Activated CD4-positive, alpha-beta T cell treated with anti-CD3 and anti-CD28 coated beads, Interleukin-10, Interleukin-2, amounts not matched to agents 100 ng/mL and 50 ng/mL, durations not matched to agents 16 hours and 8 hours (primary cell): ENCODE results near the gene GPX8.

Experiments used
- DNase-seq: peaks from one replicate; pipeline ENCODE4 v3.0.0-alpha.2; 2020

Gene GPX8

GRCh38 chr5:55159763-55160492 lies at the start of gene GPX8:
Gene GPX8 (plus strand): TSS chr5:55160171. CDS start chr5:55160193, 22 bp downstream.
- DNase-seq, result peak; percentile 61

- no peak for DNase-seq
Measured at GRCh38 chr5:55110217-55110616, 49.8 kb upstream of the GPX8 start.

DNA sequence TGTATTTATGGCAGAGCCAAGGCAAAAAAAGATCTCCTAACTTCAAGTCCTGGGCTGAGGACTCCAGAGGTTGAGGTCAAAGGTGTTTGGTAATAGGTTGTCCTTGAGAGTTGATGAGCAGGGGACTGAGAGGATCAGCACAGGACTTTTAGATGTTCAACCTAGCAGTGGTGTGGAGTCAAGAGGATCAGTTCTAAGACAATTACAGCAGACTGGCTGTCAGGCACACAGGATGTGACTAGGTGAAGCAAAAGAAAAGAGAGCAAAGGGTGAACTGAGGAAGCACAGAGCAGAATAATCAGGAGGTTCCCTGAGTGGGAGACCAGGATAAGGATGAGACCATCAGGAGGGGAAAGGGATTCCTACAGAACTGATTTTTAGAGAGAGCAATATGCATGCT lies 46.6 kb upstream of the GPX8 start:
- no peak for DNase-seq

GRCh38 chr5:55114061-55114460 lies 45.9 kb upstream of the GPX8 start:
- DNase-seq, result no peak

DNA sequence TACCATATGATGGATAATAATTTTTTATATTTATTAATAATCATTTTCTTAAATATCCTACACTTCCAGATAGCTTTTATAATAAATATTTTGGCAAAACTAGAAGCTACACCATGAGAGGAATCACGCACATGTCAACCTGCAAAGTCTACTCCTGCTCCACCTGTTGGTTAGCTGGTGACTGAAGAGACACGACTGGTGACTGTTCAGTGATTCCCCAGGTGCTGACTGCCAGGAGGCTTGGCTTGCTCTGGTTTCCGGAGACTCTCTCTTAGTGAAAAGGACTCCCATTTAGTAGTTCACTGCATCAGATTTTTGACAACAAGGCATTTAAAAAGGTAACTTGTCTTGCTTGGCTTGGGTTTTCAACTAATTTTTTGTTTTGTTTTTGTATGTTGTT lies 36.6 kb upstream of the GPX8 start:
- DNase-seq, result no peak

DNA sequence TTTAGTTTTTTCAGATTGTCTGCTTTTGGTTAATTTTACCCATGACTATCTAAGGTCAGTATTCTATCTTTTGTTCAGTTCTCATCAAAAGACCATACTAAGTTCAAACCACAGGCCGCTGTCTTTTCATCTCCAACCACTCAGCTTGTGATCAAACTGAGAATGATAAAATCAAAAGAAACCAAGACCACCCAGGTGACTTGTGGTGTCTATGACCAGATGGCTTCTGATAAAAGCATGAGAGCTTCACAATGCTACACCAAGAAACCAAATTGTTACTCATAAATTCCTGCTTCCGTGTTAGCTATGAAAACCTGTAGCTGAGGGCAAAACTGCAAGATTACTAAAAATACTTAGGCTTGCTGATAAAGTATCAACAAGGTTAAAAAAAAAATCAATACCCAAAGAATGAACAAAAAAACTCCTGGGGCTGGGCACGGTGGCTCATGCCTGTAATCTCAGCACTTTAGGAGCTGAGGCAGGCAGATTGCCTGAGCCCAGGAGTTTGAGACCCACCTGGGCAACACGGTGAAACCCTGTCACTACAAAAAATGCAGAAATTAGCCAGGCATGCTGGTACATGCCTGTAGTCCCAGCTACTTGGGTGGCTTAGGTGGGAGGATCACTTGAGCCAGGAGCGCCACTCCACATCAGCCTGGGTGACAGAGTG lies 25.8 kb upstream of the GPX8 start:
- peak; percentile 73 for DNase-seq

- DNase-seq, result no peak
Measured at GRCh38 chr5:55136521-55136920, 23.4 kb upstream of the GPX8 start.

- DNase-seq, result no peak
Measured at GRCh38 chr5:55140908-55141665, 18.9 kb upstream of the GPX8 start.

DNA sequence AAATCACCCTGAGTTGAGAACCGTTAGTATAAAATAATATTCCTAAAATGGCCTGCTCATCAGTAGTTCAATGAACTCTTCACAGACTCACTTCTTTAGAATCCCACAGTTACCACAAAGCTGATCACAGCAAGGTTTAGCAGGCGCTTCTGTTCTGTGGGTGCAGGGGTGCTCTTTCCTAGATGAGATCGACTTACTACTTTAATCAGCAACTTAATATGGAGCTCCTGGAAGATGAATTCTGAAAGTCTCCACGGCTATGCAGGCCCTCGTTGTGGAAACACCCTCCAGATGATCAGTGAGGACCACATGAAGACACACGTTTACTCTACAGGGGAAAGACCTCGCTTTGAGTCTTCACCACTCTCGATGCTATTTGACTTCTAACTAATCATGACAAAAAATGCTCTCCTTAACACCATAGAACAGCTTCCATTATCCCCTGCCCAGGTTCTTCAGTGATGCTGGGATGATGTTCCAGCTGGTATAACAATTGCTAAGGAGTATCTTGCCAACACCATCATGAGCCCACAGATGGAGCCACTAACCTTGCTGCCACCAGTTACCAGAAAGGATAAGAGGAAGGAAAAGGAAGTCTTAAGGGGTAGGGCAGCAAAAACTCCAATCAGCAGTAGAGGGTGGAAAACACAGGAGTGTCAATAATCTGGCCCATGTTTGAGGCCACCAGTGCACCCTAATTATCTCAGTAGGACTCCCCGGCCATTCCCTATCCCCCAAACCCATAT lies 17.9 kb upstream of the GPX8 start:
- DNase-seq, result peak; percentile 39

DNA sequence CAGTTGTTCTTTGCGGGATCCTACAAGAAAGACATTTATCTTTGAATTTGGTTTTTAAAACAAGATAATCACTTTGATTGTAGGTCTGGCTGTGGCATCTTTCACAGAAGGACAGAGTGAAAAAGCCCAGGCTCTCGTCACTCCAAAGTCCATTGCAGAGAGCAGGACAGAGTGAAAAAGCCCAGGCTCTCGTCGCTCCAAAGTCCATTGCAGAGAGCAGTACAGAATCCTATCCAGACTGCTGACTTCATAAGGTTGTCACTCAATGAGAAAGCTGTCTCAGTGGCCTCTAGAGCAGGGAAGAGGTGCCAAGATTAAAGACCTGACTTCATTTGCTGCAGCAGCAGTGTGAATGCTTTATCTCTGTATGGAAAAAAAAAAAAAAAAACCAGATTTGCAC lies 16.3 kb upstream of the GPX8 start:
- no peak for DNase-seq

DNA sequence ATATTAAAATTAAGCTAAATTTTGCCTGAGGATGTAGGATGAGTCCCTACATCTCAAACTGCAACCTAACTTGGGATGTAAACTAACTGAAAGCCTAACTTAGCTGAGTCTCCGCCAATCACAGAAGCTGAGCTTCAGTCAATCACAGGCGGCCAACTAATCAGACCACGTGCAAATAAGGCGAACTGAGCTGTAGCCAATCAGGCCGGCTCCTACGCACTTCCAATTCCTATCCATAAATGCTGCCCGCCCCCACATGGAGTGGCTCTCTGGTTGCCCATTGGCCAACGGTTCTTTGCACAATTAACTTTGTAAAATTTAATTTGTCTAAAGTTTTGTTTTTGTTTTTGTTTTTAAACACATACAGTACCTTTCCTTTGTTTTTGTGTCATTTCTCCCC lies 13.9 kb upstream of the GPX8 start:
- no peak for DNase-seq

- peak; percentile 91 for DNase-seq
Measured at GRCh38 chr5:55146543-55147151, 13.3 kb upstream of the GPX8 start.

DNA sequence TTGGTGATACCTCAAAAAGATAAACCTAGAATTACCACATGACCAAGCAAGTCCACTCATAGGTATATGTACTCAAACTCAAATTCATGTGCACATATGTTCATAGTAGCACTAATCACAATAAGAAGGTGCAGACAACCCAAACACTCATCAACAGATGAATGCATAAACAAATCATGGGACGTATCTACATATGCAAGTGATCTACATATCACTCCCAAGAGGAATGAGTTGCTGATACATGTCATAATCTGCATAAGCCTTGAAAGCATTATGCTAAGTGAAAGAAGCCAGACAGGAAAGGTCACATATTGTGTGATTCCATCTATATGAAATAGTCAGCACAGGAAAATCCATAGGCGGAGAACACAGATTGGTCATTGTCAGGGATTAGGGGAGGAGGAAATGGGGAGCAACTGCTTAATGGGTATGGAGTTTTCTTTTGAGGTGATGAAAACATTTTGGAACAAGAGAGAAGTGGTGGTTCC lies 10.6 kb upstream of the GPX8 start:
- no peak for DNase-seq

- no peak for DNase-seq
Measured at GRCh38 chr5:55151923-55152842, 7.8 kb upstream of the GPX8 start.

- no peak for DNase-seq
Measured at GRCh38 chr5:55154873-55155272, 5.1 kb upstream of the GPX8 start.

DNA sequence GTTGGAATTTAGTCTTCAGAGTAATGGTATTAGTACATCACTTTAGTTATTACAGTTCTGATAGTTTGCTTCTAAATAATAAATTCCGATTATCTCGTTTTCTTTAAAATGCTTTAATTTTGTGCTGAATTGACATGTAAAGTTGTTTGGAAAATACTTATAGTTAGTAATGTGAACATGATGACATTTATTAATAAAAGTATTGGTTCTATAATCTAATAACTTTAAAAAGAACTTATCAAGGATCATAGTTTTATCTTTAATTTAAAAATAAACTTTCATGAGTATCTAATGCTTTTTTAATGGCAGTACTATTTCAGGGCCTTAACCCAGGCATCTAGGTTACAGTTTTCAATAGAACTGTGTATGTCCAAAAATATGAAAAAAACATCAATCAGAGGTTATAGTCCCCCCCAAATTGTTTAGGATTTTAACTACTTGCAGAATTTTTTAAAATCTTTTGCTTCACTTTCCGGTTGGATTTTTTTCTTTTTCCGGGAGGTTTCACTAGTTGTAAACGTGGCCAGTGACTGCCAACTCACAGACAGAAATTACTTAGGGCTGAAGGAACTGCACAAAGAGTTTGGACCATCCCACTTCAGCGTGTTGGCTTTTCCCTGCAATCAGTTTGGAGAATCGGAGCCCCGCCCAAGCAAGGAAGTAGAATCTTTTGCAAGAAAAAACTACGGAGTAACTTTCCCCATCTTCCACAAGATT lies 680 bp downstream of the GPX8 start:
- DNase-seq, result no peak

DNA sequence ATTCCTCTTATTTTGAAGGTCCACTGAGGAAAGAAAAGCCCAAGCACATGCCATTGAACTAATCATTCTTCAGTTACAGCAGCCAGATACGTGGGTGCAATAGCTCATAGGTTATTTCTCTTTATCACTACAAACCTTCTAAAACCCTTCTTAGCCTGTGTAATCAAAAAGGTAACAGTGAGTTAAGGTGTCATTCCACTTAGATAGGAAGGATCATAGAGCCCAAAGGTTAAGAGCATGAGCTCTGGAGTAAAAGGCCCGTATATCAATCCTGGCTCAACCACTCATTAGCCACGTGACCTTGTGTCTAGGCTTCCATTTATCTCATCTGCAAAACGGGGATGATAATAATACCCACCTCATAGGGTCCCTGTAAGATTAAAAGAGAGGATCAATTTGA lies 2.7 kb downstream of the GPX8 start:
- no peak for DNase-seq

DNA sequence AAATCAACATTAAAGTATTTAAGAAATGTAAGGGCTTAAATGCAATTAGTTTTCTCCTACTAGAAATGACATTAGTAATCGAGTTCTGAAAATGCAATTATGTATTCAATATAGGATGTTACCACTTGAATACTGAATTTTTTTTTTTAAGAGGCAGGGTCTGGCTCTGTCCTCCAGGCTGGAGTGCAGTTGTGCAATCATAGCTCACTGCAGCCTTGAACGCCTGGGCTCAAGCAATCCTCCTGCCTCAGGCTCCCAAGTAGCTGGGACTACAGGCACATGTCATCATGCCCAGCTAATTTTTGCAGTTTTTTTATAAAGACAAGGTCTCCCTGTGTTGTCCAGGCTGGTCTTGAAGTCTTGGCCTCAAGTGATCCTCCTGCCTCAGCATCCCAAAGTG lies 11.5 kb downstream of the GPX8 start:
- no peak for DNase-seq

- DNase-seq, result peak; percentile 87
Measured at GRCh38 chr5:55172051-55172899, 12.3 kb downstream of the GPX8 start.
